Upper lobe of right lung (tissue), 1 donor: Measurements from ENCODE around the gene IL7R. TPM values are rescaled to one million over a fixed set of nuclear protein-coding genes. Genes with fewer than 3 reads are reported as not detected.
A peak's percentile ranks its signal among the peaks of the same experiment; 100 is the strongest.

Experiments used
- ATAC-seq: fragments of 200-7000 bp; cut with Tn5 transposase; one replicate; pipeline ENCODE4 v1.9.1; 2020; ENCODE audit warnings: mild to moderate bottlenecking, moderate library complexity
- DNase-seq: peaks from one replicate; pipeline ENCODE4 v3.0.0-alpha.2; 2020
- H3K27ac ChIP-seq: fragments of 200-600 bp; one replicate; pipeline ENCODE4 v1.8.0; 2022
- H3K27me3 ChIP-seq: fragments of 200-600 bp; one replicate; pipeline ENCODE4 v1.8.0; 2022; ENCODE audit warnings: mild to moderate bottlenecking
- H3K36me3 ChIP-seq: fragments of 200-600 bp; one replicate; pipeline ENCODE4 v1.8.0; 2022
- H3K4me1 ChIP-seq: fragments of 200-600 bp; one replicate; pipeline ENCODE4 v1.8.0; 2022
- H3K4me3 ChIP-seq: fragments of 200-600 bp; one replicate; pipeline ENCODE4 v1.8.0; 2022; ENCODE audit warnings: mild to moderate bottlenecking
- H3K9me3 ChIP-seq: fragments of 200-600 bp; one replicate; pipeline ENCODE4 v1.8.0; 2022
- CTCF ChIP-seq: fragments of 200-600 bp; IDR thresholded peaks from one replicate; pipeline ENCODE4 v1.8.0; 2022; ENCODE audit warnings: antibody characterized with exemption
- intact Hi-C: fragments of 100-400 bp; cut with DNase I; formaldehyde crosslinking; loops from one replicate; pipeline ENCODE4 v1.11.0; 2022
- long read RNA-seq: library from polyadenylated mRNA; unstranded; transcript quantifications from one replicate; pipeline ENCODE4 v2.0.0, GENCODE V29; 2021
- total RNA-seq: library from RNA; stranded (reverse); fragmentation: NEBNext Ultra II Directional; extraction: Animal tissue kit (Norgen Biotek cat#: 25700); gene quantifications from one replicate; pipeline ENCODE4 v1.2.1, GENCODE V29; 2021
- donor health status: DM: no; HTN: yes; CAD: no; lungs with severe emphysema.

The IL7R gene
- 226 TPM for total RNA-seq
- long read RNA-seq, full-length matches to known transcripts = 29 of 137 reads
- long read RNA-seq, partial matches to known transcripts = 62 of 137 reads
- long read RNA-seq, other reads (novel, unspliced or antisense) = 46 of 137 reads

- no peaks in the 10 kb centered on the region for H3K27me3 ChIP-seq
- peaks cover 3% of the 10 kb centered on the region for H3K4me1 ChIP-seq
- no peak for DNase-seq
- no peaks in the 10 kb centered on the region for H3K36me3 ChIP-seq
- peak within 1 kb of the TSS; percentile 61 for H3K27ac ChIP-seq
- no peaks in the 10 kb centered on the region for H3K9me3 ChIP-seq
- intact Hi-C loops = no loop called here
- H3K4me3 ChIP-seq = peak within 1 kb of the TSS; percentile 42
- peak; percentile 79 for ATAC-seq
- no peak for TF ChIP-seq CTCF
These were observed at the start of gene IL7R for GRCh38 chr5:35856765-35857351. TSS of gene IL7R (plus strand) at chr5:35856891. CDS start at chr5:35856978, 87 bp downstream.

- no peak for DNase-seq
- Histone ChIP-seq H3K9me3 (no peaks in the 10 kb centered on the region), H3K36me3 (no peaks in the 10 kb centered on the region), H3K27ac (peak overlapping the region; percentile 34), H3K27me3 (no peaks in the 10 kb centered on the region), H3K4me3 (no peak overlapping the region), H3K4me1 (no peaks in the 10 kb centered on the region)
- TF ChIP-seq CTCF = no peak
- ATAC-seq = no peak
- intact Hi-C loops = no loop called here
These were observed 46.1 kb upstream of the IL7R start for GRCh38 chr5:35810601-35811000.

GRCh38 chr5:35811108-35811741 lies 45.5 kb upstream of the IL7R start:
- Histone ChIP-seq H3K4me1 (no peaks in the 10 kb centered on the region), H3K27ac (peak overlapping the region; percentile 34), H3K4me3 (no peak overlapping the region), H3K9me3 (no peaks in the 10 kb centered on the region), H3K27me3 (no peaks in the 10 kb centered on the region), H3K36me3 (no peaks in the 10 kb centered on the region)
- intact Hi-C loops = no loop called here
- TF ChIP-seq CTCF = no peak
- no peak for ATAC-seq
- DNase-seq = no peak

GRCh38 chr5:35813521-35813920 lies 43.2 kb upstream of the IL7R start:
- no peak for ATAC-seq
- Histone ChIP-seq H3K9me3 (no peaks in the 10 kb centered on the region), H3K36me3 (no peaks in the 10 kb centered on the region), H3K4me1 (no peaks in the 10 kb centered on the region), H3K27ac (no peak overlapping the region), H3K4me3 (no peak overlapping the region), H3K27me3 (no peaks in the 10 kb centered on the region)
- no peak for TF ChIP-seq CTCF
- DNase-seq = no peak
- intact Hi-C loops = no loop called here

- Histone ChIP-seq H3K27me3 (no peaks in the 10 kb centered on the region), H3K27ac (no peak overlapping the region), H3K36me3 (no peaks in the 10 kb centered on the region), H3K4me1 (no peaks in the 10 kb centered on the region), H3K9me3 (no peaks in the 10 kb centered on the region), H3K4me3 (no peak overlapping the region)
- peak; percentile 75 for ATAC-seq
- intact Hi-C loops = no loop called here
- peak; percentile 50 for TF ChIP-seq CTCF
- DNase-seq = no peak
These were observed 41.4 kb upstream of the IL7R start for GRCh38 chr5:35815089-35815936.
